T-helper 17 cell (primary cell): Measurements from ENCODE around the gene SCAP. TPM values are rescaled to one million over a fixed set of nuclear protein-coding genes. Genes with fewer than 3 reads are reported as not detected.
A peak's percentile ranks its signal among the peaks of the same experiment; 100 is the strongest.
"Not testable (repeated sequence)": the region's sequence is repeated elsewhere in the genome, so short reads cannot be mapped to it uniquely, and the experiment has no call there.

Source experiments
- ATAC-seq: fragments of 150-1000 bp; cut with Tn5 transposase; 2 replicates; pipeline ENCODE4 v1.10.0; 2021; ENCODE audit warnings: mild to moderate bottlenecking, moderate library complexity
- DNase-seq, 3 donors: peaks; one replicate each; pipeline versions ENCODE4 v3.0.0 to v3.0.0-alpha.2; 2020 to 2021
- H3K9me3 ChIP-seq: one replicate; pipeline ENCODE4 v1.7.0; 2013; ENCODE audit warnings: low read length, mild to moderate bottlenecking; ENCODE audit not compliant: control insufficient read depth, poor library complexity, severe bottlenecking
- H3K27ac Mint-ChIP-seq: one replicate; pipeline ENCODE4 v1.8.0; 2022; ENCODE audit warnings: mild to moderate bottlenecking, moderate library complexity, mixed read lengths
- H3K27me3 Mint-ChIP-seq: one replicate; pipeline ENCODE4 v1.8.0; 2022; ENCODE audit warnings: mixed read lengths
- H3K36me3 Mint-ChIP-seq: one replicate; pipeline ENCODE4 v1.8.0; 2022; ENCODE audit warnings: low read depth, mixed read lengths
- H3K4me1 Mint-ChIP-seq: one replicate; pipeline ENCODE4 v1.8.0; 2022; ENCODE audit warnings: mild to moderate bottlenecking, mixed read lengths
- H3K4me3 Mint-ChIP-seq: one replicate; pipeline ENCODE4 v1.8.0; 2022; ENCODE audit warnings: mild to moderate bottlenecking, moderate library complexity, mixed read lengths
- total RNA-seq, 4 donors: library from RNA in 2 of 4; stranded (reverse) in 2 of 4; gene quantifications; one replicate each; pipeline ENCODE4 v1.2.3 and lab custom pipeline; 2022 to 2026

Gene SCAP
- total RNA-seq (10 to 100 TPM; 78.5 to 81.9 TPM), total RNA-seq (lab: John Stamatoyannopoulos, UW) (69.7 to 89.0 reads per million in 2 donors)

DNA sequence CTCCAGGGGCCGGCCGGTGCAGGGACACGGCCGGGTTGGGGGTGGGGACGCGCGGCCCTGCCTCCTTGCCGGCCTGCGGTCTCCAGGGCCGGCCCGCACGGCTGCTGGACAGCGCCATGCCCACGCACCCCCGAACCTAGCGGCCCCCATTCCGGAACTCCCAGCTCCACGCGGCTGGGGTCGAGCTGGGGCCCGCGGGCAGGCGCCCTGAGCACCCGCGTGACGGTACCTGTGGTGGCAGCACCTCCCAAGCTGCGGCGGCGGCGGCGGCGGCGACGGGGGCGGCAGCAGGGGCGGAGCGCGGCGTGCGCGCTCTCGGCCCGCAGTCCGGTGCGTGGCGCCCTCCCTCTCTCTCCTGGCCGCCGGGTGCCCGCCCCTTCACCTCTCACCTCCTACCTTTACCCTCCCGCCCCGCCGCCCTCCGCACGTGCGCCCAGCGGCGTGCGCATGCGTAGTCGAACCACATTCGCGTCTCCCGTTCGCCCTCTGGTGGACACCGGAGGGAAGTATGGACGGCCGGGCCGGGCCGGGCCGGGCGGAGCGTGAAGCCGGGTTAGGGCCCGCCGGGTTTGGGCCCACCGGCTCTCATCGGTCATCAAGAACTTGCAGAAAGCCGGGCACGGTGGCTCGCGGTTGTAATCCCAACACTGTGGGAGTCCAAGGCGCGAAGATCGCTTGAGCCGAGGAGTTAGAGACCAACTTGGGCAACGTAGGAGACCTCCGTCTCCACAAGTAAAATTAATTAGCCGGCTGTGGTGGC lies at the start of gene SCAP:
TSS of gene SCAP (minus strand) at position 372 of the 760 bp plus-strand sequence. CDS start 32,948 bp downstream, outside the sequence.
- Mint-ChIP-seq H3K27me3 (no peaks in the 10 kb centered on the region), H3K27ac (peak within 1 kb of the TSS; percentile 89), H3K4me3 (peak within 1 kb of the TSS; percentile 97), H3K4me1 (peaks cover 28% of the 10 kb centered on the region), H3K36me3 (no peaks in the 10 kb centered on the region)
- DNase-seq (peak; percentile 95 to 97 (median 96)), ATAC-seq (peak; percentile 94)
- no peaks in the 10 kb centered on the region for H3K9me3 ChIP-seq

DNA sequence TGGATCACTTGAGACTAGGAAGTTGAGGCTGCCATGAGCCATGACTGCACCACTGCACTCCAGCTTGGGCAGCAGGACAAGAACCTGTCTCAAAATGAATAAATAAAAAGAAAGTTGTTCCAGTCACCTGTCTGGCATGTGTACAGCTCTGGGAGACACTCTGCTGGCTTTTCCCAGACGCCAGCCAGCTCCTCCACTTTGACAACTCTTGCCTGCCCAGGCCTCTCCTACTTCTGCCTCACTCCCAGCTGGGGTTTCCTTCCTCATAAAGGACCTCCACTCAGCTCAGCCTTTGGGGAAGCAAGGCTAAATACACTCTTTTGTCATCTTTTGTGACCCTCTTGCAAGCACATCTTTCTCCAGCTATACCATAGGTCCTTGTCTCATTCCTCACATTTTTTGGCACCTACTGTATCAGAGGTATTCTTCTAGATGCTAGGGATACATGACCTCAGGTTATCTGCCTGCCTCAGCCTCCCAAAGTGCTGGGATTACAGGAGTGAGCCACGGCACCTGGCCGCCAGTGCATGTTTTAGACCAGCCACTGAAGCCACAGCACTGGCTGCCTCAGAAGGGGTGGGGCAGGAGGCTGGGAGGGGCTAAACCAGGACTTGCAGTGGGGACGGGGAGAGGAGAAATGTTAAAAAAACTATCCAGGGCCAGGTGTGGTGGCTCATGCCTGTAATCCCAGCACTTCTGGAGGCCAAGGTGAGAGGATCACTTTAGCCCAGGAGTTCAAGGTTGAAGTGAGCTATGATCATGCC lies 47.8 kb upstream of the SCAP start:
- peaks cover 2% of the 10 kb centered on the region for H3K4me1 Mint-ChIP-seq
- H3K27ac Mint-ChIP-seq = no peak overlapping the region
- H3K4me3 Mint-ChIP-seq = no peak overlapping the region
- no peaks in the 10 kb centered on the region for H3K9me3 ChIP-seq
- ATAC-seq (no peak), DNase-seq (no peak)
- H3K27me3 Mint-ChIP-seq = no peaks in the 10 kb centered on the region
- no peaks in the 10 kb centered on the region for H3K36me3 Mint-ChIP-seq

DNA sequence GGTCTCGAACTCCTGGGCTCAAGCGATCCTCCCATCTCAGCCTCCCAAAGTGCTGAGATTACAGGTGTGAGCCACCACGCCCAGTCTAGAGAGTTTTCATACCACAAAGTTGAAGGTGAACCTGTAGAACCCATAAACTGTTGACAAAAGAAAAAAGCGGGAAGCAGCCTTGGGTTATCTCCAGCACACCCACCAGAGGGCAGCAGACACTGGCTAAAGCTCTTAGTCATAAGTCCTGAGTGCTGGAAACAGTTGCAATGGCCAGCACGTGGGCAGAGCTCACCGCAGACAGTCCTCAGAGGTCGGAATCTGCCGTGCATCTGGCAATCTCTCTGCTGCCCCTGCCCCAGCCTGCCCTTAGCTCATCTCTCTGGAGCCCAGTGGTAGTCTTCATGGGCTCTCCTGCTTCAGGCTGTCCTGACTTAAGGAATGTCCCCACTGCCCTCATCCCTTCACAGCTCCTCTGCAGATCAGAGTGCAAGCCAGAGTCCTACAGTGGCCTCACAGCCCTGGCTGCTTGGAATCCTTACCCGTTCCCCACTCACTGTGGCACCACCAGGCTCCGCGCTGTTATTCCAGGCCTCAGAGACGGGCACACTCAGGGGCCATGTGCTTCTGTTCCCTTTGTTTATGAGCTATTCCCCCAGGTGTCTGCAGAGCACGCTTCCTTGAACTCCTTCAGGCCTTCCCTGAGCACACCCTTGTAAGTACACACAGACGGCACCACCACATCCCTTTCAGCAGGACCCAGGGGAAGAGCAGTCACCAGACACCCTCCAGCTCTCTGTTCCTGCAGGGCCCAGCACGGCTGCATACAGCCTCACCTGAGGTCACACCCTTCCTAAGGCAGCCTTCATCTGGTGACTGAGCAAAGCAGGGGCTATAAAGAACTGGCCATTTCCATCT lies 46.6 kb upstream of the SCAP start:
- Mint-ChIP-seq H3K36me3 (no peaks in the 10 kb centered on the region), H3K27me3 (no peaks in the 10 kb centered on the region), H3K4me1 (peaks cover 2% of the 10 kb centered on the region), H3K4me3 (no peak overlapping the region), H3K27ac (peak overlapping the region; percentile 8)
- ATAC-seq (peak; percentile 89), DNase-seq (peak; percentile 52 to 57 (median 53))
- no peaks in the 10 kb centered on the region for H3K9me3 ChIP-seq

DNA sequence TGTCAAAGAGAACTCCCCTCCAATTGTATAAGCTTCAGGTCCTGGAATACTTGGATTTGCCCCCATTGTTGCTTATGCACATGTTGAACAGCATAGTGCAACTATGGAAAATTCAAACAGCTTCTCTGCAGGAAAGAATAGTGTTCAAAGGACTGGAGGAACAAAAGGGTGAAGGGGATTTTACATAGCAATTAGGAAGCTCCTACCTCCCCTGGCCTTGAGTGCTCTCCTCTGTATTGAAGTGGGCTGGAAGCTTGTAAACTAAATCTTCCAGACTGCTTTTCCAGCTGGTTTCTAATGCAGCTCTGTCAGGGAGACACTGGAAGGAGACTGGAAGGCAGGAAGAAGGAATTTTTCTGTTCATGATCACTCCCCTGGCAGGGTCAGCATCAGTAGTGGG lies 45.0 kb upstream of the SCAP start:
- H3K27me3 Mint-ChIP-seq = no peaks in the 10 kb centered on the region
- no peaks in the 10 kb centered on the region for H3K9me3 ChIP-seq
- no peak overlapping the region for H3K4me3 Mint-ChIP-seq
- H3K27ac Mint-ChIP-seq = no peak overlapping the region
- no peak for ATAC-seq
- DNase-seq = no peak
- no peaks in the 10 kb centered on the region for H3K36me3 Mint-ChIP-seq
- peaks cover 2% of the 10 kb centered on the region for H3K4me1 Mint-ChIP-seq

DNA sequence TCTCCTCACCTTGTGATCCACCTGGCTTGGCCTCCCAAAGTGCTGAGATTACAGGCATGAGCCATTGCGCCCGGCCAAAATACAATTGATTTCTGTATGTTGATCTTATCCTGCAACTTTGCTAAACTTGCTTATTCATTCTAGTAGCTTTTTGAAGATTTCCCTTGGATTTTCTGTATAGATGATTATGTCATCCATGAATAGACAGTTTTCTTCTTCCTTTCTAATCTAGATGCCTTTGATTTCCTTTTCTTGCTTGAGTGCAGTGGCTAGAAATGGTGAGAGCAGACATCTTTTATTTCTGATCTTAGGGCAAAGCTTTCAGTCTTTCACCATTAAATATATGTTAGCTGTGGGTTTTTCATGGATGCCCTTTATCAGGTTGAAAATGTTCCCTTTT lies 42.2 kb upstream of the SCAP start:
- Mint-ChIP-seq H3K27ac (no peak overlapping the region), H3K27me3 (no peaks in the 10 kb centered on the region), H3K4me1 (peaks cover 2% of the 10 kb centered on the region), H3K36me3 (no peaks in the 10 kb centered on the region), H3K4me3 (no peak overlapping the region)
- no peak for ATAC-seq
- no peaks in the 10 kb centered on the region for H3K9me3 ChIP-seq
- no peak for DNase-seq

DNA sequence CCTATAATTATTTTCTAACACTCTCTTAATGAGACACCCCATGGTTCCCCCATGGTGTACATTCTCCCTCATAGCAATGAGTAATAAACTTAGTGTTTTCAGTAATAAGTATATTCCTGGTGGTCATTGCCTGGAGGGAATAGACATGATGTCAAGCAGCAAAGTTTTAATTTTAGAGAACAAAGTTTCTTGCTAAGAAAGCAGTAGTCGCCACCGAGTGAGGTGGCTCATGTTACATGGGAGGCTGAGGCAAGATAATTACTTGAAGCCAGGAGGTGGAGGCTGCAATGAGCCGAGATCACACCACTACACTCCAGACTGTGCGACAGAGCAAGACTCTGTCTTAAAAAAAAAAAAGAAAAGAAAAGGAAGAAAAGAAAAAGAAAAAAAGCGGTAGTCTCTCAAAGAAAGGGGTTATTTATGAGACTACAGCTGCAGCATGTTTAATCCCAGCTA lies 40.2 kb upstream of the SCAP start:
- ATAC-seq = no peak
- no peaks in the 10 kb centered on the region for H3K27me3 Mint-ChIP-seq
- DNase-seq = no peak
- H3K9me3 ChIP-seq = no peaks in the 10 kb centered on the region
- H3K36me3 Mint-ChIP-seq = no peaks in the 10 kb centered on the region
- H3K4me3 Mint-ChIP-seq = no peak overlapping the region
- H3K4me1 Mint-ChIP-seq = peaks cover 7% of the 10 kb centered on the region
- no peak overlapping the region for H3K27ac Mint-ChIP-seq

DNA sequence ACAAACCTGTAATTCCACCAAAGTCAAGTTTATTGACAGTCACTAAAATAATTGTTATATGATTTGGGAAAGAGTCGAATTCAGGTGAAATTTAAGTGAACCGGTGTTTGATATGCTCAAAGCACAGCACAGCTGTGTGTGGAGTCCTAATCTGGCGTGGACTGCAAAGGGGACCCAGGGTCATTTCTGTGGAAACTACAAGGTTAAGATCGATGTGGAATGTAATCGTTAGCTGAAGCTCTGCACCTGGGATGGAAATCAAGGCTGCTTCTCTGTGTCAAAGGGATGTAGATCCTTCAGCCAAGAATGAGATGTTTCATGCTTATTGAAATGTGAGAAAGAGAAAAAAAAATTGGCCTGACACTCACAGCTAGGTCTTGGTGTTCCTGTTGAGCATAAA lies 39.4 kb upstream of the SCAP start:
- H3K27me3 Mint-ChIP-seq = no peaks in the 10 kb centered on the region
- no peaks in the 10 kb centered on the region for H3K9me3 ChIP-seq
- DNase-seq (no peak), ATAC-seq (no peak)
- peak overlapping the region; percentile 63 for H3K27ac Mint-ChIP-seq
- H3K4me1 Mint-ChIP-seq = peaks cover 9% of the 10 kb centered on the region
- peak overlapping the region; percentile 74 for H3K4me3 Mint-ChIP-seq
- H3K36me3 Mint-ChIP-seq = no peaks in the 10 kb centered on the region

DNA sequence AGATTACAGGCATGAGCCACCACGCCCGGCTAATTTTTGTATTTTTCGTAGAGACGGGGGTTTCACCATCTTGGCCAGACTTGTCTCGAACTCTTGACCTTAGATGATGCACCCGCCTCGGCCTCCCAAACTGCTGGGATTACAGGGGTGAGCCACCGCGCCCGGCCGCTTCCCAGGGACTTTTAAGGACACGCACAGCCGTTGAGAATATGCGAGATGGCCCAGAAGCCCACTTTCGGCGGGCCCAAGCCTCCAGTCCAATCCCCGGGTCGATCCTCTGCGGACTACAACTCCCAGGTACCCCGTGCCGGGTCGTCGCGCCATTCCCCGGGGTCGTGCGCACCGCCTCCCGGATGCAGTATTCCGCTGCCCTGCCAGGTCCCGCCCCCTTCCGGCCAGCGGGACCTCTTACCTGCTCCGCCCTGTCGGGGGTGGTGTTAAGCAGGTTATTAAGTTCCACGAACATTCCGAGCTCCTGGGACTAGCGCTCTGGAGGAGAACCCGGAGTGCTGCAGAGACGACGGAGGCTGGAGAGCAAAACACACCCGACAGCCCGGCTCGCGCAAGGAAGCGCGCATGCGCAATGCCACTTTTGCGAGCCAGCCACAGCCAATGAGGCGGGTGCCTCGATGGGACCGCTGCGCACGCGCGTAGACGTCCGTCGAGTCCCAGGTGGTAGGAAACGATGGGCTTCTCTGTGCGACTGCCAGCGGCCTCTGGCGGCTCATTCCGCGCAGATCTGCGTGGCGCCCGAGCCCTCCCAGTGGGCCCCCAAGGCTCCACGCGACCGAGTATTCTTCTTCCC lies 37.6 kb upstream of the SCAP start, which contains the start of gene ELP6:
TSS of gene ELP6 (minus strand) at position 588 of the 805 bp plus-strand sequence. CDS start at position 466, 122 bp downstream.
- peak within 1 kb of the TSS; percentile 93 for H3K27ac Mint-ChIP-seq
- no peaks in the 10 kb centered on the region for H3K36me3 Mint-ChIP-seq
- peak; percentile 95 to 97 (median 96) for DNase-seq
- peak; percentile 96 for ATAC-seq
- H3K27me3 Mint-ChIP-seq = no peaks in the 10 kb centered on the region
- no peaks in the 10 kb centered on the region for H3K9me3 ChIP-seq
- H3K4me1 Mint-ChIP-seq = peaks cover 9% of the 10 kb centered on the region
- peak within 1 kb of the TSS; percentile 93 for H3K4me3 Mint-ChIP-seq

DNA sequence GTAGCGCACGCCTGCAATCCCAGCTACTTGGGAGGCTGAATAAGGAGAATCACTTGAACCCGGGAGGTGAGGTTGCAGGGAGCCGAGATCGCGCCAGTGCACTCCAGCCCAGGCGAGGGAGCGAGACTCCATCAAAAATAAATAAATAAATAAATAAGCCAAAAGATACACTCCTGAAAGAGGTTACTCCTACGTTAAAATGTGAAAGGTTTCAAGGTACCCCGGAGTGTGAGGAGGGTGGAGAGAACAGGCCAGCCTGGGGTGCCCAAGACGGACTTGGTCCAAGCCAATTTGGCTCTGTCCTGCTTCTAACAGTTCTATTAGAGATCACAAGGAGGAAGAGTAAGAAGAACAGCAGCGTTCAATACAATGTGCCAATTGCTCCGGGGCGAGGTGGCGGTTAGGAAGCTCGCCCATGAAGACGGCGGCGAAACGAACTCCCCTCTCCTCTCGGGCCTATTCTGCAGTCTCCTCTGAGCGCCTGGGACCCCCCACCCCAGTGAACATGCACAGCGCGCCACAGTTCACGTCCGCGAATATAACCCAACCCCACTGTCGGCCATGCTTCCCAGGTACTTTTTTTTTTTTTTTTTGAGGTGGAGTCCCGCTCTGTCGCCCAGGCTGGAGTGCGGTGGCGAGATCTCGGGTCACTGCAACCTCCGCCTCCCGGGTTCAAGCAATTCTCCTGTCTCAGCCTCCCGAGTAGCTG lies 36.8 kb upstream of the SCAP start:
- DNase-seq (peak; percentile 10 to 18 (median 17)), ATAC-seq (peak; percentile 16)
- no peaks in the 10 kb centered on the region for H3K9me3 ChIP-seq
- H3K36me3 Mint-ChIP-seq = no peaks in the 10 kb centered on the region
- peaks cover 9% of the 10 kb centered on the region for H3K4me1 Mint-ChIP-seq
- peak overlapping the region; percentile 93 for H3K4me3 Mint-ChIP-seq
- peak overlapping the region; percentile 93 for H3K27ac Mint-ChIP-seq
- H3K27me3 Mint-ChIP-seq = no peaks in the 10 kb centered on the region

DNA sequence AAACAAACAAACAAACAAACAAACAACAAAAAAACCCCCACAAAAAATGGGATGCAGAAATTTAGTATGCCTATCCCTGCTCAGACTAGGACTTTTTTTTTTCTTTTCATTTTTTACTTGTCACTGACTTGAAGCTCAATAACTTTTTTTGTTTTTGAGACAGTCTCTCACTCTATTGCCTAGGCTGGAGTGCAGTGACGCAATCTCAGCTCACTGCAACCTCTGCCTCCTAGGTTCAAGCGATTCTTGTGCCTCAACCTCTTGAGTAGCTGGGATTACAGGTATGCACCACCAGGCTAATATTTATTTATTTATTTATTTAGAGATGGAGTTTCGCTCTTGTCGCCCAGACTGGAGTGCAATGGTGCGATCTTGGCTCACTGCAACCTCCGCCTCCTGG lies 29.5 kb upstream of the SCAP start:
- H3K27ac Mint-ChIP-seq, H3K4me1 Mint-ChIP-seq, DNase-seq, H3K36me3 Mint-ChIP-seq, H3K9me3 ChIP-seq, ATAC-seq, H3K4me3 Mint-ChIP-seq, H3K27me3 Mint-ChIP-seq: not testable (repeated sequence)

DNA sequence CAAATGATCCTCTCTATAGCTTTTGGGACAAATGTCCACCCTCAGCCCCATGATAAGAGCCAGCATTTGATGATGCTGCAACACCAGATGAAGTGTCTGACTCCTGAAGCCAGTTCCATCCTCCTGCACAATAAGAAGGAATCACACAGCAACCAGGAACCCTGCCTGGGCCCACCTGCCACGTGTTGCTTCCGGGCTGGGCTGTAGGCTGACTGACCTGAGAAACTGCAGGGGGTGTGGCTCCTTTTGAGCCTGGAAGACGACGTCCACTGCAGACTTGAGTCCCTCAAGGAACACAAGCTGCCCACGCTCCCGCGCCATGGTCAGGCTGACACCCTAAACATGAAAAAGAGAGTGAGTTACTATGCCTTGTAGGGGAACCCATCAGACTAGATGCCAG lies 28.4 kb upstream of the SCAP start:
- ATAC-seq = no peak
- Mint-ChIP-seq H3K27ac (no peak overlapping the region), H3K4me3 (no peak overlapping the region)

DNA sequence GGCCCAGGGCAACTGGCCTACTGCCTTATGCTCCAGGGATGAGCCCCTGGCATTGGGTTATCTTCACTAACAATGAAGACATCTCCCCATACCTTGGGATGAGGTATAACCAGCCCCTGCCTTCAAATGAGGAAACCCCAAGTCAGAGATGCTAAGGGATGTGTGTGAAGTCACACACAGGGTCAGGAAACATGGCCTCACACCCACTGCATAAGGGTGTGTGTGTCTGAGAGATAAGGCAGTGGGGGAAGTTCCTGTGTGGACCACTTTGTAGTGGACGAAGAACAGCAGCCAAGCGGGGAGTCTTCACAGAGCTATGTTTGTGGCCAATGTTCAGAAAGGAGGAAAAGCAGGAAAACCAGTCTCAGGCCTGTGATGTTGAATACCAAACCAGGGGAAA lies 27.3 kb upstream of the SCAP start:
- peaks cover 10% of the 10 kb centered on the region for H3K4me1 Mint-ChIP-seq
- H3K36me3 Mint-ChIP-seq = peaks cover 19% of the 10 kb centered on the region
- H3K4me3 Mint-ChIP-seq = no peak overlapping the region
- H3K27ac Mint-ChIP-seq = no peak overlapping the region
- H3K27me3 Mint-ChIP-seq = no peaks in the 10 kb centered on the region
- DNase-seq (no peak), ATAC-seq (no peak)
- no peaks in the 10 kb centered on the region for H3K9me3 ChIP-seq

More for the DNA sequence above, 28.4 kb upstream of the SCAP start:
- H3K36me3 Mint-ChIP-seq = peaks cover 13% of the 10 kb centered on the region
- H3K4me1 Mint-ChIP-seq = peaks cover 5% of the 10 kb centered on the region
- no peaks in the 10 kb centered on the region for H3K27me3 Mint-ChIP-seq
- DNase-seq = no peak
- H3K9me3 ChIP-seq = no peaks in the 10 kb centered on the region
